Posterior vena cava (tissue), 2 donors: ENCODE data around the gene UTP18. TPM values are rescaled to one million over a fixed set of nuclear protein-coding genes. Genes with fewer than 3 reads are reported as not detected.
"Not testable (repeated sequence)": the region's sequence is repeated elsewhere in the genome, so short reads cannot be mapped to it uniquely, and the experiment has no call there.

Experiments used
- DNase-seq: peaks from one replicate; pipeline ENCODE4 v3.0.0-alpha.2; 2020; ENCODE audit warnings: low spot score
- intact Hi-C, 2 donors: fragments of 100-400 bp; cut with DNase I; formaldehyde crosslinking; loops; one replicate each; pipeline versions ENCODE4 v1.14.1 to v1.14.2; 2022 to 2023
- long read RNA-seq, 2 donors: library from polyadenylated mRNA; unstranded; transcript quantifications; one replicate each; pipeline ENCODE4 v2.0.0, GENCODE V29; 2020 to 2021
- total RNA-seq, 2 donors: library from RNA; stranded (reverse); fragmentation: NEBNext Ultra II Directional; extraction: Animal tissue kit (Norgen Biotek cat#: 25700); gene quantifications; one replicate each; pipeline ENCODE4 v1.2.1, GENCODE V29; 2021
- donor health status: DM: yes; HTN: yes; CAD: no.
- donor health status: DM: yes; HTN: yes; CAD: no.

UTP18 gene
- 10 to 100 TPM; 19.3 to 21.7 TPM for total RNA-seq
- long read RNA-seq, donor 1, transcript UTP18-201 (14 exons, 1,894 nt): major isoform, 13 of 18 reads
- long read RNA-seq, donor 1, partial matches to known transcripts: 3 of 18 reads
- long read RNA-seq, donor 1, other reads (novel, unspliced or antisense): 2 of 18 reads
- long read RNA-seq, donor 2, transcript UTP18-201 (14 exons, 1,894 nt): major isoform, 58 of 61 reads
- long read RNA-seq, donor 2, partial matches to known transcripts: 2 of 61 reads
- long read RNA-seq, donor 2, other reads (novel, unspliced or antisense): 1 of 61 reads

DNA sequence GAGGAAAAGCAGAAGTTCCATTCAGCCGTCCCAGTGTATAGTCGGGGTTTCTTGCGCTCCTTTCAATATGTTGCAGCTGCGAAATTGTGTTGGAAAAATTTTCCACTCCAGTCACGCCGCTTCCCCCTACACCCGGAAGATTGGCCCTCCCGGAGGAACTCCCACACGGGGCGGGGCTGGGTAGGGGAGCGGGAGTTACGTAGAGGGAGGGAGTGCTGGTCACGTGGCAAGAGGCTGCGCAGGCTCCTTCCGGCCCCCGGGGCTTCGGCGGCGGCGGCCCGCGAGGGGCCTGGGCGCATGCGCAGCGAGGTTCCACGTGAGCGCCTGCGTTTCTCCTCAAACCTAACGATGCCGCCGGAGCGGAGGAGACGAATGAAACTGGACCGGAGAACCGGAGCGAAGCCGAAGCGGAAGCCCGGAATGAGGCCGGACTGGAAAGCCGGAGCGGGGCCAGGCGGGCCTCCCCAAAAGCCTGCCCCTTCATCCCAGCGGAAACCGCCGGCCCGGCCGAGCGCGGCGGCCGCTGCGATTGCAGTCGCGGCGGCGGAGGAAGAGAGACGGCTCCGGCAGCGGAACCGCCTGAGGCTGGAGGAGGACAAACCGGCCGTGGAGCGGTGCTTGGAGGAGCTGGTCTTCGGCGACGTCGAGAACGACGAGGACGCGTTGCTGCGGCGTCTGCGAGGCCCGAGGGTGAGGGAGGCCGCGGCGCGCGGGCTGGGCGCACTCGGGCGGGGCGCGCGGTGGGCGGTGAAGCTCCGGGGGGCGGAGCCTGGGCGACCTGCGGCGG, at the start of gene UTP18:
Gene UTP18 (plus strand): TSS at position 310 of the 787 bp plus-strand sequence. CDS start 39 bp downstream, at position 349.
- intact Hi-C loops: no loop called here

DNA sequence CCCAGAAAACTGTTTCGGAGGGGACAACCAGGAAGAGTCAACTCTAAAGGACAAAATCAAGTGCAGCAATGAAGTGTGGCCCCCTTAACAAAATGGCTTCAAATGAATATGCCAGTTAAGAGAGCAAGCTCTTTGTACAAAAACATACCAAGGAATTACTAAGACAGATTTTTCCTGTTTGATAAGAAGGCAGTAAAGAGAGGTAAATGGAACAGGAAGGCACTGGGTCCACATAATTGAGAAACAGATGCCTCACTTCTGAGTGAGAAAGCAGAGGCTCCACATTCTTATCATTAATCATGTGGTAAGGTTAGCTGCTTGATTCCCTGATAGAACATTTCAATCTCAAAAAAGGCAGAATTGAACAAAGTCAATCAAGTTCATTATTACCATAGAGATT, 45.4 kb upstream of the UTP18 start:
- DNase-seq: no peak
- intact Hi-C loops: loop anchor here in 1 of 2 donors (1.0 kb wide), 1 partner anchor 9 kb away; no protein-coding TSS in a partner anchor

More for the DNA sequence above, at the start of gene UTP18:
- peak; percentile 99 for DNase-seq

- intact Hi-C loops: no loop called here
- DNase-seq: no peak
Measured at GRCh38 chr17:51217946-51218345, 42.4 kb upstream of the UTP18 start.

- intact Hi-C loops: no loop called here
- no peak for DNase-seq
Measured at GRCh38 chr17:51221322-51221721, 39.0 kb upstream of the UTP18 start.

DNA sequence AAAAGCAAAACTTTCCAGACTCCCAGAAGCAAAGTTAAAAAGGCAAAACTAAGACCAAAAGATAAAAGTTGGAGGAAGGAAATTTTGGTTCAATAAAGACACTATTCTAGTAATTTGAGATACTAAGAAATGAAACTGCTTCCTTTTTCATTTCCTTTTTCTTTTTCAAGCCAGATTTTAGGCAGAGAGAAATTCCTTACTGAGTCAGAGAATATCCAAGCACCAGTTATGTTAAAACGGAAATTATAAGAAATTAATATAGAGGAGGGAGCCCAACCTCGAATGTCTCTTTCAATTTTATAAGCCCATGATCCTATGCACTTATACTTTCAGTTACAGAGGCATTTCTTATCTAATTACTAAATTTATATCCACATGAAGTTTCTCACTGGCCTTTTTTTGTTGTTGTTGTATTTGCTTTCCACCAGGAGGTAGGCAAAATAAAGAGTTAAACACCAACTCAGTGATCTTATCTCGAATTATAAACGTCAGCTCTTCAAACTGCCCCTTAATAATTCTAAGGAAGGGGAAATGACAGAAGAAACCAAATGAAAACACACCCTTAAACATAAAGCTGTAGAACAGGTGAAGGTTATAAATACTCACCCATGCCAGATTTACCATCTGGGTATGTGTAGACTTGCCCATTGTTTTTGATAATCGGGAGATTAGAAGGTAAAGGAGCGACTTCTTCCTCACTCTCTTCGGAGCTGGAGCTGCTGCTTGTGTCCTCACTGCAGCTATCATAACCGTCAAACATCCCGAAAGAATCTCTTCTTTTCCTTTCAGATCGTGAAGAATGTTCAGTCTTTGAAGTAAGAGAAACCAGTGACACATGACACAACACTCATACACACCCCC, 35.7 kb upstream of the UTP18 start:
- no peak for DNase-seq
- intact Hi-C loops: loop anchor here in 1 of 2 donors (1.0 kb wide), 1 partner anchor 9 kb away; no protein-coding TSS in a partner anchor

GRCh38 chr17:51225523-51225922, 34.8 kb upstream of the UTP18 start:
- intact Hi-C loops: not testable (repeated sequence)

GRCh38 chr17:51228161-51228560, 32.2 kb upstream of the UTP18 start:
- intact Hi-C loops: no loop called here
- no peak for DNase-seq

More at GRCh38 chr17:51225523-51225922, 34.8 kb upstream of the UTP18 start:
- not testable (repeated sequence) for DNase-seq

DNA sequence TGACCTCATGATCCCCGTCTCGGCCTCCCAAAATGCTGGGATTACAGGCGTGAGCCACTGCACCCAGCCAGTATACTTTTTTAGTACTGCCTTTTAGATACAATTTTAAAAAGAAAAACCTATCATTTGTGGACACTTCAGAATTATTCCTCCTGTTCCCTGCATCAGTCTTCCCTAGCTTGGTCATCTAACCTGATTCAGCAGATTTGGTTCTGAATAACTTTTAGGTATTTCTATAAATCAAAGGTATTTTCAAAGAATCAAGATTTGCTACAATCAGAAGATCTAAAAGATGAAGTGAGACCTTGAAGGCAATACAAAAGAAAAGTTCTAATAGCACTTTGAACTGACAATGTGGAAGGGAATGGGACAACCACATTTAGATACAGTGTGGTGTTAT, 30.5 kb upstream of the UTP18 start:
- intact Hi-C loops: no loop called here
- DNase-seq: no peak

DNA sequence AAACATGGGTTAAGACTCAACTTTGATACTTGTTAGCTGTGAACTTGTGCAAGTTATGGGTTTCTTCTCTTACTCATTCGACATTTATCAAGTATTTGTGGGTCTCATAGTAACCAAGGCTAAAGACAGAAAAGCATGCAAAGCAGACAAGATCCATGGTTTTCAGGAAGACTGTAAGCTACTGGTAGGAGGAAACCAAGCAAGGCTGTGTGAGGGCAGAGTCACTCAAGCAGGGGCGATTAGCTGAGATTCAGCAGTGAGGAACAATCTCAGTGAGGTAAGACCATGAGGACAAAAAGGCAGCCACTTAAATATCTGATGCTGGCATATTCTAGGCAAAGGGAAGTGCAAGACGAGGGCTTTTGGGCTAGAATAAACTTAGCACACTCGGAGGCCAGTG, 30.0 kb upstream of the UTP18 start:
- no peak for DNase-seq
- intact Hi-C loops: no loop called here

- intact Hi-C loops: no loop called here
- DNase-seq: no peak
Measured at GRCh38 chr17:51231999-51232398, 28.3 kb upstream of the UTP18 start.

- no peak for DNase-seq
- intact Hi-C loops: no loop called here
Measured at GRCh38 chr17:51234162-51234561, 26.2 kb upstream of the UTP18 start.

DNA sequence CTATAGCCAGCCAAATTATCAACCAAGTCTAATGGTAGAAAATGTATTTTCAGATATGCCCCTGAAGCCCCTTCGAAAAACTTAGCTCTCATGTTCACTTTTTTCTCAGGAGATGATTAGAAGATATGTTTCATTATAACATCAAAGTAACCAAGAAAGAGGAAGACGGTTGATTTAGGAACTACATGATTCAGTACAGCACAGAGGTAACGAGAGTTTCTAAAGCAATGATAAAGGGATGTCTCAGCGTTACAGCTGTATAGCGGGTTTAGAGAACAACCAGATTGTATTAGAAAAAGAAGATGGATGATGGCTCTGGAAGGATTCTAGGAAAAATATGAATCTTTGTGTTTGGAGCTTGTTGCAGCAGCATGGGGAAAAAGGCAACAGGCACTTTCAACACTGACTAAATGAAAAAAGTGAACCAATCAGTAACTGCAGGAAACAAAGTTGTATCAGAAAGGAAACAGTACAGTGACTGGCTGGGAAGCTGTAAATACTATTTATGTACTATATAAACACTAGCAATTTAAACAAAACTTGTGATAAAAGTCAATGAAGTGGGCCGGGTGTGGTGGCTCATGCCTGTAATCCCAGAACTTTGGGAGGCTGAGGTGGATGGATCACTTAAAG, 22.0 kb upstream of the UTP18 start:
- intact Hi-C loops: no loop called here
- DNase-seq: no peak

DNA sequence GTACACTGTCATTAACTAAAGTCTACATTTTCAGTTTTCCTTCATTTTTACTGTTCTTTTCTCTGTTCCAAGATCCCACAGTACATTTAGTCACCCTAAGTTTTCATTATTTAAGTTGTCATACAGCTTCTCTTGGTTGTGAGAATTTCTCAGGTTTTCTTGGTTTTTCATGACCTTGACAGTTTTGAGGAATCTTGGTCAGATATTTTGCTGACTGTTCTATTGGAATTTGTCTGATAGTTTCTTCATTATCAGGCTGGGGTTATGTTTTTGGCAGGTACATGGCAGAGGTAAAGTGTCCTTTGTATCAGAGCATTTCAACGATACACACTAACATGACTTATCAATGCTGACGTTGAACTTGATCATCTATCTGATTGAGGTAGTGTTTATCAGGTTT, 20.1 kb upstream of the UTP18 start:
- intact Hi-C loops: no loop called here

DNA sequence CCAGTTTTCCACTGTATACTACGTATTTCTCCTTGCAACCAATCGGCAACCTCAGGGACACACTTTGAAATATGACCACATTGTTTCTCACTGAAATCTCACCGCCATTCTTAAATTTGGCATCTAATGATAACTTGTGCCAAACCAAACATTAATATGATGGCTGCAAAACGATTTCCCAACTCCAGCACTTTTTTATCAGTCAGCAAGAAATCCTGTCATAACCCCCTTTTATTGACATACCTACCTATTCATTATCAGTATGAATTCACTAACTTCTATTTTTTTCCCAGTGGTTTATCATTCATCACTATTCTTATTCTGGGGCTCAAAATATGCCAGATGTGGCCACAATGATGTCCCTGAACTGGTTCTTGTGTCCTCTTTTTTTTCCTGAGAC, 16.3 kb upstream of the UTP18 start:
- intact Hi-C loops: no loop called here
- DNase-seq: no peak

More for the DNA sequence above, 20.1 kb upstream of the UTP18 start:
- no peak for DNase-seq

DNA sequence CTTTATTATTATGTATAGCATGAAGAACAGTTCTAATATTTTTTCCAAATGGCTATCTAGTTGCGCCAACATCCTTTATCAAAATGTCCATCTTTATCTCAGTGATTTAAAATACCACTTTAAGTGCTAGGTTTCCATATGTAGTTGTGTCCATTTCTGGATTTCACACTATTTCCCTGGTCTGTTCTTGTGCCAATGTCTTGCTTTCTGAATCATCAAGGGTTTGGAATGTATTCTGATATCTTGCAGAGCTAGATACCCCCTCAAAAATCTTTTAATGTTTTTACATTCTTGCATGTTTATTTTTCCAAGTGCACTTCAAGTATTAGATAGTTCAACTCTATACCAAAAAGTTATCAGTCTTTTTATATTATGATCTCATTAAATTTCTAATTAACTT, 14.8 kb upstream of the UTP18 start:
- DNase-seq: no peak
- intact Hi-C loops: no loop called here

DNA sequence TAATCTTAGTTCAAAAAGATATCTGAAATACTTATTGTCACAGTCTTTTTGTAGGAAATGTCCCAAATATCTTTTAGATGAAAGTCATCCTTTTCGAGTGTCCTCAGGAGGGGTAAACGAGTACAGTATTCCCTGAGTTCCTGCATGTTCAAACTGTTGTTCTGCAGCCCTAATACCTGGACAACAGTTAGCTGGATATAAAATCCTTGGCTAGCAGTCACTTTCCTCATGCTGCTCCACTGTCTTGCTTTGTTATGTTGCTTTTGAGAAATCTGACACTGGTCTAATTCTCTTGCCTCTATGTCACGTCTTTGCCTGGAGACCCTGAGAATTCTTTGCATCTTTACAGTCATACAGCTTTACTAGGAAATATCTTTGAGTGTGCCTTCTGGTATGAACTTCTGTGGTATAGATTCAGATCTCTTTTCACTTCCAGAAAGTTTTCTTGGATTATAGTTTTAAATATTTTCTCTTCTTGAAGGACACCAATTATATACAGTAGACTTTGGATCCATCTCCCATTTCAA, 10.0 kb upstream of the UTP18 start:
- intact Hi-C loops: no loop called here
- DNase-seq: no peak

DNA sequence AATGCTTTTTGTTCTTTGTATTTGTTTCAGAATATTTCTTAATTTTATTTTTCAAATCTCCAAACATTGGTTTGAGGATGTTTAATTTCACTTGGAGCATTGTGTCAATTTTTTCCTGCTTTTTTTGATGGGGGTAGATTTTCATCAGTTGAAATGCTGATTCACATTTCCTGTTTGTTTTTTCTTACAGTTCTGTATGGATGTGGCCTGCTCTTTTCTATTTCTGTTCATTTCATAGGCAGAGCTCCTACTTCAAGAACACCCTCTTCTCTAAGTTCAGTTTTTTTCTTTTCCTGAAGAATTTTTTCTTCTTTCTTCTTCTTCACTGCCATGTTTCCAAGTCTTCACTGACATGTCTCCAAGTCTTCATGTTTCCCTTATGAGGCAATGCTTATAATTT, 9.3 kb upstream of the UTP18 start:
- intact Hi-C loops: no loop called here
- no peak for DNase-seq

GRCh38 chr17:51255673-51256072, 4.7 kb upstream of the UTP18 start:
- no peak for DNase-seq
- intact Hi-C loops: no loop called here

DNA sequence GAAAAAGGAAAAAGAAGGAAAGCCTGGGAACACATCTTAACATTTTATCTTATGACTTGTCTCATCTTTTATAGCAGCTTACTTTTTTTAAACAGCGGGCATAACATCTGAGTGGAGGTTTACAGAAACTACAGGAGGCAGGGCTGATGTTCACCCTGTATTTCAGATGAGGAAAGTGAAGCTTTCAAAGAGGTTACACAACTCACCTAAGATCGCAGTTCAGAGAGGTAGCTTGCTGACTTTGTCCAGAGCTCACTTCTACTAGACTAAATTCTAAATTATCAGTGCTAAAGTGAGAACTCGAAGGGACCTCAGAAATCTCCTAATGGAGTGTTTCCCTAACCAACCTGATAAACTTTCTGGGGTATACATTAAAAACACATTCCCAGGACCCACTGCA, 4.2 kb upstream of the UTP18 start:
- DNase-seq: no peak

More for the DNA sequence above, 4.2 kb upstream of the UTP18 start:
- intact Hi-C loops: no loop called here
